ENCODE measurements around the gene RNF222.
"Not testable (repeated sequence)": the region's sequence is repeated elsewhere in the genome, so short reads cannot be mapped to it uniquely, and the experiment has no call there.

RNF222 gene

DNA sequence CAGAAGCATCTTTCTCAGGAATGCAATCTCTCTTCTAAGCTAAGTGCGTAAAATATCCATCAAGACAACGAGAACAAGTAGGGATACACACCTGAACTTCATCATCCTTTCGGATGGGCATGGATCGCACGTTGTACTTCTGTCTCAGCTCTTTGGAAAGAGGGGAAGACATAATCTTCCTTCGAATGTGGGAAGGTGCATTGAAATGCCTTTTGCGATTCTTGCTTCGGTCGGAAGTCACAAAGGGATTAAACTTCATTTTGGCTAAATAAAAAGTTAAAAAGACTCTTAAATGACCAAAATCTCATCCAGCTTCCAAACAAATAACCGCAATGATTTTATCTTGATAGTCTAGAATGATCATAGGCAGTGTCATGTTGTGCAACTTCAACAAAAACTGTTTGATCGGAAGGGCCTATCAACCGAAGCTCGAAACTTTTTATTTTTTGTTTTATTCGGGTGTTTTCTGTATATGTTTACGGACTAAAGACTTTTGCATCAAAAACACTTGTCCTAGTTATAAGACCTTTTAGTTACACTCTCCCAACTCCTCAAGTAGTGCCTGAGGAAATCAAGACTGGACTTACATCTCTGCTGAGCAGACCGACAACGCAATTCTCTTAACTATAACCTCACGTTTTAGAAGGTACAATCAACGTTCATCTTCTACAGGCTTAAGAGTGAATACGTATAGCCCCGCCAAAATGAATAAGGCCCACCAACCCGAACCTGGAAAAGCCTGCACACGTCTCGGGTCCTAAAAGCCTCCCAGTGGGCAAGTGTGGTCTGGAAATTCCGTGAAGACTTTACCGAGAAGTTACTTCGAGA lies 15.4 kb downstream of the RNF222 start:
- DNase-seq (ENCODE audit: low spot score) (no peak), FAIRE-seq (no peak)

DNA sequence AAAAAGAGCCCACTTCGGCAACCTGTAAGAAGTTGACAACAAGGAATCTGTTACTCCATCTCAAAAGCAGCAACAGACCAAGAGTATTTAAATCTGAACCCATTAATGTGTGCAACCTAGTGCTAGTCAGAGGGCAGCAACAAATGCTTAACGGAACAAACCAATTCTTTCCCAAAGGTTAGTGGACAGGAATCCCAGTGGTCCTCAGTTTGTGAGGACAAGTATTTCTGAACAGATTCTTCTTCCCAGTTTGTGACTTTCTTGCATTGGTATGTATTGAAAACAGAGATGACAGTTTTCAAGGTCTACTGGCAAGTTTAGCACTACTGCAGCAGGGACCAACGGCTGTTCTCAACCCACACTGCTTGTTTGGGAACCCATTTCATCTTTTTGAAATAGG lies 17.6 kb downstream of the RNF222 start:
- DNase-seq (ENCODE audit: low spot score) (no peak), FAIRE-seq (no peak)

DNA sequence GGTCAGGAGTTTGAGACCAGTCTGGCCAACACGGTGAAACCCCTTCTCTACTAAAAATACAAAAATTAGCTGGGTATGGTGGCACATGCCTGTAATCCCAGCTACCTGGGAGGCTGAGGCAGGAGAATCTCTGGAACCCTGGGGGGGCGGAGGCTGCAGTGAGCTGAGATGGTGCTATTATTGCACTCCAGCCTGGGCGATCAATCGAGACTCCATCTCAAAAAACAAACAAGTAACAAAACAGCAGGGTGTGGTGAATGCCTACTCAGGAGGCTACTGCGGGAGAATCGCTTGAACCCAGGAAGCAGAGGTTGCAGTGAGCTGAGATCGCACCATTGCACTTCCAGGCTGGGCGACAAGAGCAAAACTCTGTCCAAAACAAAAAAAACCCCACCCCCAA lies 19.5 kb downstream of the RNF222 start:
- FAIRE-seq = not testable (repeated sequence)

GRCh38 chr17:8377422-8377821 lies 20.2 kb downstream of the RNF222 start:
- DNase-seq (ENCODE audit: low spot score) = no peak
- FAIRE-seq = no peak

More for the DNA sequence above, 19.5 kb downstream of the RNF222 start:
- not testable (repeated sequence) for DNase-seq (ENCODE audit: low spot score)

DNA sequence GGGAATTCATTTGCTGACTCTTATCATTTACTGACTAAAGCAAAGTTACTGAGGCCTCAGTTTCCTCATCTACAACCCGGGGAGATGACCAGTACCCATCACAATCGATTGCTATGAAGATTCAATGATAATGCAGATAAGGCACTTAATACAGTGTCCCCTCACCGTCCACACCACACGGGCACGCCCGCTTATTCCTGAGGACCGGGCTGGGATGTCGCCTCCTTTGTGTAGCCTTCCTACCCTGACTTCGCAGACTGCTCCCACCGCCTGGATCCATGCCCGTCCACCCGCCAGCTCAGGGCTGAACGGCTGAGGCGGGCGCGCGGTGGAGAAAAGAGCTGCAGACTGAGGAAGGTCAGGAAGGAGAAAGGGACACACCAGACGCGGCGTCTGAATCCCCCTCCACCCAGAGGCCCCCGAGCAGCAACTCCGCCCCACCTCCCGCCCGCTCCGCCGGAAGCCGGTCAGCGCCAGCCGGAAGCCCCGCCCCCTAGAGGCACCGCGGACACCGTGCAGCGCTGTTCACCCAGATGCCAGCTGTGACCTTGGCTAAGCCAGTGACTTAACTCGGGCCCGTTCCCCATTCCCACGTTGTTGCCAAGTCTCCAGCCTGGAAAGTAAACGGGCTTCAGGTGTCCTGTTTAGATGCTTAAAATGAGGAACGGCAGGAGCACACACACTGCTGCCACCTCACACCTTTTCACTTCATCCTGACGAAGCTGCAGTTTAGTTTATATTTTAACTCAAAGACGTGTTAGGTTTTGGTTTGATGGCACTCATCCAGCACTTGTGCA lies 21.2 kb downstream of the RNF222 start, which contains the start of gene KRABD2:
Gene KRABD2 (minus strand): TSS at position 434 of the 797 bp plus-strand sequence.
- FAIRE-seq = no peak
- DNase-seq (ENCODE audit: low spot score) = peak; percentile 74

DNA sequence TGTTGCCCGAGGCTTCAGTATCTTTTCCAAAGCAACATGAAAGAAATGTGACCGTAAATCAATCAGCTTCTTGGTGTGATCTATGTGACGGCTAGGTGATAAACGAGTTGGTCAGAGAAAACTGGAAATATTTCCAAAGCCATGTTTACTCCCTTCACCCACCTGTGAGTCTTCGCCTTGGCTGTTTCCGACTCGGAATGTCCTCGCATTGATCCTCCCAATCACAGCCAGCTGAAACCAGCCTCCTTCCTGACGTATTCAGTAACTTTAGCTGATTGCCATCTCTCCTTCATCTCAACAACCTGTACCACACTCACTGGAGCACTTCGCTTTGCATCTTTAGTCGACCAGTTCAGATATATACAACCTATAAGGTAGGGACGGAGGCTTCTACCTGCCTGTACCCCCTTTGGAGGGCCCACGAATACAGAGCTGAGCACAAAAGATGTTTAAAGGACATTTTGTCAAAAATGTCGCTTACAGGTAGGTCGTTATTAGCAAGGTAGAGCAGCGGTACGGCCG lies 21.8 kb downstream of the RNF222 start:
- no peak for FAIRE-seq
- no peak for DNase-seq (ENCODE audit: low spot score)

- not testable (repeated sequence) for FAIRE-seq; DNase-seq (ENCODE audit: low spot score)
Measured at GRCh38 chr17:8373856-8374255, 23.8 kb downstream of the RNF222 start.

- DNase-seq (ENCODE audit: low spot score) (no peak), FAIRE-seq (no peak)
Measured at GRCh38 chr17:8372422-8372821, 25.2 kb downstream of the RNF222 start.

- FAIRE-seq (no peak), DNase-seq (ENCODE audit: low spot score) (no peak)
Measured at GRCh38 chr17:8371786-8372185, 25.8 kb downstream of the RNF222 start.

DNA sequence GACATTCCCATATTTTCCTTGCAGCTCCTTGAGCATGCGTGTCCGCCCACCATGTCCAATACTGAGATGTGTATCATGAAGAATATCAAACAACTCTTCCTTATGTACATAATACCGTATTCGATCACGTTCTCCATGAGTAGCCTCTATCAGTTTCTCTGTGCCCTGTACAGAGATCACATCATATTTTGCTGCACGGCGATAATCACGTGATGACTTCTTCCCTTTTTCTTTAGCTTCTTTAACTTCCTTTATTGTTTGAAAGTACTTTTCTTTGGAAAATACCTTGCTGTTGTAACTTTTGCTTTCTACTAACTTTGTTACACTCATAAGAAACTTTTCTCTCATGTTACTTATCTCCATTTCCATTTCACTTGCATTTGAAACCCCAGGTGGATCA lies 27.7 kb downstream of the RNF222 start:
- FAIRE-seq (no peak), DNase-seq (ENCODE audit: low spot score) (no peak)

- FAIRE-seq (no peak), DNase-seq (ENCODE audit: low spot score) (no peak)
Measured at GRCh38 chr17:8368193-8368592, 29.4 kb downstream of the RNF222 start.

DNA sequence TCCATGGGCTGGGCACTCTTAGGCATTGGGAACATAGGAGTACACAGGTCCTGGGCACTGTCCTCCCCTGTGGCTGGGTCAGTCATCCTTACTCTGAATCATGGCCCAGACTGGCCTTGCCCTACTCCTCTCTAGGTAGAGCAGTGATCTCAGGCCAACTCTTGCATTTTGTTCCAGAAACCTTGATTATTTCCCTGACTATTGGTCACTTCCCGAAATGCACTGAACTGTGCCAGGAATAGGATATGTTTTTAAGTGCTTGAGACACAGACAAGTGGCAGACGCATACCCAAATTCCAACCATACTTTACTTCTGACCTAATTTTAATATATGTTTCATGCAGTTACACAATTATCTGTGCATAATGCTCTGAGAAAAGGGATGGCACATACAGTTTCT lies 31.4 kb downstream of the RNF222 start:
- DNase-seq (ENCODE audit: low spot score) (peak; percentile 29), FAIRE-seq (no peak)

- FAIRE-seq = no peak
- peak; percentile 28 for DNase-seq (ENCODE audit: low spot score)
Measured at GRCh38 chr17:8365143-8365542, 32.5 kb downstream of the RNF222 start.

GRCh38 chr17:8362651-8363332 lies 34.8 kb downstream of the RNF222 start:
- no peak for FAIRE-seq
- no peak for DNase-seq (ENCODE audit: low spot score)

- FAIRE-seq (no peak), DNase-seq (ENCODE audit: low spot score) (no peak)
Measured at GRCh38 chr17:8360751-8361150, 36.9 kb downstream of the RNF222 start.

DNA sequence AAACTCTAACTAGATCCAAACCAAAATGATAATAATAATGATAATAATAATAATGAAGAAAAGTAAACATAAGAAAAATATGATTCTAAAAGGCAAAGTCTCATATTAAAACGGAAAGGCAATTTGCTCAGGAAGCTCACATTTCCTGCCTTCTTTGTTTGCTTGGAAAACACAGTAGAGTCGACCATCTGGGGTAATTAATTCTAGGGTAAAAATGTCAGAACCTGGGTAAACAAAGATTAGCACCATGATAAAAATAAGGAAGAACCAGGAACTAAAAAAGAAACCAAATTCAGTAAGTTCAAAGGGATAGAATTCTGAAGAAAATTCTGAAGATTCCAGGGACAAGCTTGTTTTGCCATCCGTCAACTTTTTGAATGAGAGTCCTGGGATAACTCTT lies 37.4 kb downstream of the RNF222 start:
- FAIRE-seq = no peak
- DNase-seq (ENCODE audit: low spot score) = no peak

DNA sequence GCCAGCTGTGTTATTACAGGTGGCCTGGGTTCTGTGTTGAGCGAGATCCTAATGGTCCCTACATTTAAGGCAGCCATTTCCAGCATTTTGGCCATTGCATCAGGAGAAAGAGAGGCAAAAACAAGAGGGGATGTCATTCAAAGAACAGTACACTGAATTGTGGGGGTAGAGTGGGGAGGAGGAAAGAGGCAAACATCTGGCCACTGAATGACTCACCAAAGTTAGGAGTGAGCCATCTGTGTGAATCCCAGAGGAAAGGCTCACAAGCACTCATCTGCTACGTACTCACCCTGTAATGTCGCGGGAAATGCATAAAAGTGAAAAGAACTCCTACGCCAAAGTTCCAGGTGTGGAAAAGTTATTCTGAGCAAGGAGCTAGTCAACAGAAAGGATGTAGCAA lies 37.9 kb downstream of the RNF222 start:
- DNase-seq (ENCODE audit: low spot score) (no peak), FAIRE-seq (no peak)

- FAIRE-seq (no peak), DNase-seq (ENCODE audit: low spot score) (no peak)
Measured at GRCh38 chr17:8357910-8358309, 39.7 kb downstream of the RNF222 start.

GRCh38 chr17:8354236-8354635 lies 43.4 kb downstream of the RNF222 start:
- FAIRE-seq = no peak

GRCh38 chr17:8353736-8354135 lies 43.9 kb downstream of the RNF222 start:
- no peak for DNase-seq (ENCODE audit: low spot score)
- FAIRE-seq = no peak

More at GRCh38 chr17:8354236-8354635, 43.4 kb downstream of the RNF222 start:
- no peak for DNase-seq (ENCODE audit: low spot score)

GRCh38 chr17:8350339-8350738 lies 47.3 kb downstream of the RNF222 start:
- DNase-seq (ENCODE audit: low spot score) (no peak), FAIRE-seq (no peak)

DNA sequence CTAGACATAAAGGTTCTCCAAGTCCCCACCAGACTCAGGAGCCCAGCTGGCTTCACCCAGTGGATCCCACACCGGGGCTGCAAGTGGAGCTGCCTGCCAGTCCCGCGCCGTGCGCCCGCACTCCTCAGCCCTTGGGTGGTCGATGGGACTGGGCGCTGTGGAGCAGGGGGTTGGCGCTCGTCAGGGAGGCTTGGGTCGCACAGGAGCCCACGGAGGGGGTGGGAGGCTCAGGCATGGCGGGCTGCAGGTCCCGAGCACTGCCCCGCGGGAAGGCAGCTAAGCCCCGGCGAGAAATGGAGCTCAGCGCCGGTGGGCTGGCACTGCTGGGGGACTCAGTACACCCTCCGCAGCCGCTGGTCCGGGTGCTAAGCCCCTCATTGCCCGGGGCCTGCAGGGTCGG lies 50.6 kb downstream of the RNF222 start:
- not testable (repeated sequence) for FAIRE-seq; DNase-seq (ENCODE audit: low spot score)

Measured in RCC 7860 (cell line).